GM13977 (cell line): ENCODE measurements around the gene SDR42E2.

Experiments used
- DNase-seq: peaks from one replicate; pipeline ENCODE4 v3.0.0; 2012; ENCODE audit warnings: low spot score
- CTCF ChIP-seq: IDR thresholded peaks from 2 replicates; pipeline ENCODE4 v1.5.1; 2012; ENCODE audit warnings: mild to moderate bottlenecking, control low read depth; ENCODE audit not compliant: insufficient read depth; ENCODE audit errors: extremely low read depth, missing control alignments
- in situ Hi-C: fragments of 300-500 bp; cut with MboI; formaldehyde crosslinking; loops from one replicate; pipeline ENCODE4 v1.12.0; 2022; ENCODE audit warnings: low sequenced_read_pairs, low pct_unique_long_range_greater_than_20kb, mixed read lengths, inconsistent platforms; ENCODE audit not compliant: unreplicated experiment

SDR42E2 gene

DNA sequence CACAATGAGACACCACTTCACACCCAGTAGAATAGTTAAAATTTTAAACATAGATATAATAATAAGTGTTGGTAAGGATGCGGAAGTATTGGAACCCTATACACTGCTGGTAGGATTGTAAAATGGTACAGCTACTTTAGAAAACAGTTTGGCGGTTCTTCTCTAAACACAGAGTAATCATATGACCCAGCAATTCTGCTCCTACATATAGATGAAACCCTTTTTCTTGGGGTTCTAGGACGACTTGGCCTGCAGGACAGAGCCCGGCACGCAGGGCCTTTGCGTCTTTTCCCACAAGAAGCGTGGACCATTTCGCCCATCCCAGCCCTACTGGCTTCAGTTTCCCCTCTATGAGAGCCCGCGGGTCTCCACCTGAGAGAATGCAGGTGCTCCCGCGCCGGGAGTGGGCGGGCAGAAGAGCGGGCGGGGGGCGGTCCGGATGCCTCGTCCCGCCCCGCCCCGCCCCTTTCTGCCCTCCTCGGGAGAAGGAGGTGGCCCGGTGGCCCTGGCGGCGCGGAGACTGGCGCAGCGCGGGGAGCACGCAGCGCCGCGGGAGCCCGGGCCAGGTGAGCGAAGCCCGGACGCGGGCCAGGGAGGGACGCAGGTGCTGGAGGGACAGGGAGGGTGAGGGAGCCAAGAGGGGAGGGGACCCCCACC, at the start of gene SDR42E2:
Gene SDR42E2 (plus strand): TSS at position 508 of the 657 bp plus-strand sequence. CDS start 3,077 bp downstream, outside the sequence.
- DNase-seq, result peak; percentile 50
- no peak for TF ChIP-seq CTCF
- in situ Hi-C loops, result no loop called here

DNA sequence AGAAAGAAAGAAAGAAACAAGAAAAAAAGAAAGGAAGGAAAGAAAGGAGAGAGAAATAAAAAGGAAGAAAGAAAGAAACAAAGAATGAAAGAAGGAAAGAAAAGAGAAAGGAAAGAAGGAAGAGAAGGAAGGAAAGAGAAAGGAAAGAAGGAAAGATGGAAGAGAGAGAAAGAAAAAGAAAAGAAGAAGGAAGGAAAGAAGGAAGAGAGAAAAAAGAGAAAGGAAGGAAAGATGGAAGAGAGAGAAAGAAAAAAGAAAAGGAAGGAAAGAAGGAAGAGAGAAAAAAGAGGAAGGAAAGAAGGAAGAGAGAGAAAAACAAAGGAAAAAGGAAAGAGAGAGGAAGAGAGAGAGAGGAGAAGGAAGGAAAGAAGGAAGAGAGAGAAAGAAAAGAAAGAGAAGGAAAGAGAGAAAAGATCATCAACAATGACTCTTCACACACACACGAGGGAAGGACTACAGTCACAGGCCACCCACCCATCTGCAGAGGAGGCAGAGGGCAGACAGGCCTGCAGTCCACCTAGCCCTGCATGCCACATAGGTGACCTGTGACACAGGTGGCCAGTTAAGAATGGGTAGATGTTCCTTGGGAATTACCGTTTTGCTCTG, 46.1 kb upstream of the SDR42E2 start:
- in situ Hi-C loops, result no loop called here
- no peak for TF ChIP-seq CTCF
- DNase-seq, result no peak

GRCh38 chr16:22117609-22118008, 44.7 kb upstream of the SDR42E2 start:
- in situ Hi-C loops, result no loop called here
- DNase-seq, result no peak
- TF ChIP-seq CTCF, result no peak

- TF ChIP-seq CTCF, result no peak
- in situ Hi-C loops, result no loop called here
- no peak for DNase-seq
Observed at GRCh38 chr16:22120440-22120839, 41.9 kb upstream of the SDR42E2 start.

GRCh38 chr16:22122239-22122638, 40.1 kb upstream of the SDR42E2 start:
- no peak for DNase-seq
- in situ Hi-C loops, result no loop called here
- no peak for TF ChIP-seq CTCF

- in situ Hi-C loops, result no loop called here
- no peak for DNase-seq
- peak; percentile 16 for TF ChIP-seq CTCF
Observed at GRCh38 chr16:22123146-22123545, 39.2 kb upstream of the SDR42E2 start.
